ENCODE measurements around the gene CCNJL.

CCNJL gene

DNA sequence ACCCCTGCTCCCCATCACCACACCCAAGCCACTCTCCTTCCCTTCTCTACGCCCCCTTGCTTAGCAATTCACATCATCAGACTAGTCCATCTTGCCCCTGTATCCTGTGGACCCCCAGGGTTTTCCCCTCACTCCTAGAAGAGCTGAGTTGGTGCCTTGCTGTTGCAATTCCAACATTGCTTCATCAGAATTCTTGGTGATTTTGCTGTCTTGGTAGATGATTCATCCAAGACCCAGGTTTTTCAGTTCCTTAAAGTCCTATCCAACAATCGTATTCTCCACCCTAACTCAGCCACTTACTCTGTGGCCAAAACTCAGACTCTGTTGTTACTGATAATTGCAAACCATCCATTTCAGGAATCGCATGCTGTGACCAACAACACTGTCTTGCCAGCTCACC is 21.4 kb upstream of the CCNJL start:
- DNase-seq (ENCODE audit: low read depth, low spot score): no peak

DNA sequence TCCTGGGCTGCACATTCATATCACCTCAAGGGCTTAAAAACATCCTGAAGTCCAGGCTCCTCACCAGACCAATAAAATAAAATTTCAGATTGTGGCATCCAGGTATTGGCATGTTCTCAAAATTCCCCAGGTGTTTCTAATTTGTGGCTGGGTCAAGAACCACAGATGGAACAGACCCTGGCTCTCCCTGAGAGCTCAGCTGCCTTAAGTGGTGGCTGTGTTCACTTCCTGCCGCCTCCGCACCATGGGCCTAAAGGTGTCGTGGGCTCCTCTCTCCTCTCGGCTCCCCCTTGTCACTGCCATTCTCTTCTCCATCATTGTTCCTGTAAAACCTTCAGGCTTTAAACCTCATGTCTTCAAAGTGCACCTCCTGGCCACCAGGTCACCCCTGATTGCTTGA is 17.8 kb upstream of the CCNJL start:
- no peak for DNase-seq (ENCODE audit: low read depth, low spot score)

DNA sequence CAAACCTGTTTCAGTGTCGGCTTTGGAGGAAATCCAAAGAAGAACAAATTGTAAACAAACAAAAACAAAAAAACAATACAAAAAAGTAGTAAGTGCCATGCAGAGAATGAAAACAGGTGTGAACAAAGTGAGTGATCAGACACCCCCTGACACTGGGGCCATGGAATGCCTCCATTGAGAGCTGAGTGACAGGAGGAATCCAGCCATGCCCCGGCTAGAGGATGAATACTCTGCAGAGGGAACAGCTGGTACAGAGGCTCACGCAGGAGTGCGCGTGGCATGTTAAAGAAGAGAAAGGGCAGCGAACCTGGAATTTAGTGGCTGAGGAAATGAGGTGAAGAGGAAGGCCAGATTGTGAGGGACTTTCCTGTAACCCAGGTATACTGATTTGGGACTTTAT is 15.5 kb upstream of the CCNJL start:
- no peak for DNase-seq (ENCODE audit: low read depth, low spot score)

DNA sequence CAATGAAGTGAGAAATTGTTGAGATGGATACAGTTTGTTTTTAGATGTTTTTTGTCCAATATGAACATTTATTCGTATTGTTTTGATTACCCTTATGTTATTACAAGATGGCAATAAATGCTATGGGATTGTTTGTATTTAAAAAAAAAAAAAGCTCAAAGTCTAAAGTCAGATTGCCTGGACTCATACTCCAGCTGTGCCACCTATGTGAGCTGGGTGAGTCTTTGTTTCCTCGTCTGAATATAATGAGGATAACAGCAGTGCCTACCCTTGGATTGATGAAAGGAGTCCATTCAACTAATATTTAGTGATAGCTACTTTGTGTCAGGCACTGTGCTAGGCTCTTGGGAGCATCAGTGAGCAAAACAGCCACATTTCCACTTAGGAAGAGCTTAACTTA is 14.6 kb upstream of the CCNJL start:
- no peak for DNase-seq (ENCODE audit: low read depth, low spot score)

DNA sequence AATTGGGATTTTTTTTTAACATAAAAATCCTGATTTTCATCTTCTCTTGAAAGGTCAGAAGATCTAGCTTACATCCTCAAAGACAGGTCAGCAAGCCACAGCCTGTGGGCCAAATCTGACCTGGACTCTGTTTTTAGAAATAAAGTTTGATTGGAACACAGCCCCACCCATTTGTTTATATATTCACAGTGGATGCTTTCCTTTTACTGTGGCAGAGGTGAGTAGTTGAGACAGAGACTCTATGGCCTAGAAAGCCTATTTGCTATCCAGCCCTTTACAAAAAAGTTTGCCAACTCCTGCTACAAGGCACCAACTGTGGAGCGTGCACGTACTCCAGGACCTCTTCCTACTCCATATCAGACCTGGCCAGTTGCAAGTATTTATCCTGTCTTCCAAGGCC is 13.4 kb upstream of the CCNJL start:
- DNase-seq (ENCODE audit: low read depth, low spot score): no peak

DNA sequence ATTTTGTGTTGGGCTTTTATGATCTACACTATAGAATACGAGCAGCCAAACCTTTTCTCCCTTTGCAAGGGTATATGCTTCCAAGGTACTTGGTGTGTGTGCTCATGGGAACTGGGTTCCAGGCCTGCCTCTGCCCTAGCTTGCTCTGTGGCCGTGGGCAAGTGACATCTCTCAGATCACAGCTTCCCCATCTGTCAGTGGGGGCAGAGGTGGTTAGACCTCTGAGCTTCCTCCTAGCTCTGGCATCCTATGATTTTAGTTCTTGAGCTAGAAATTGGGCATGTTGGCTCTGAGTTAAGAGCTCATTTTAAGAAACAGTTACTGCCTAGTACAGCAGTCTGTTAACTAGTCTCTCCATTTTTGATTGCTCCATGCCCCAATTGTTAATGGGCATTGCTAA is 12.5 kb upstream of the CCNJL start:
- DNase-seq (ENCODE audit: low read depth, low spot score): no peak

DNA sequence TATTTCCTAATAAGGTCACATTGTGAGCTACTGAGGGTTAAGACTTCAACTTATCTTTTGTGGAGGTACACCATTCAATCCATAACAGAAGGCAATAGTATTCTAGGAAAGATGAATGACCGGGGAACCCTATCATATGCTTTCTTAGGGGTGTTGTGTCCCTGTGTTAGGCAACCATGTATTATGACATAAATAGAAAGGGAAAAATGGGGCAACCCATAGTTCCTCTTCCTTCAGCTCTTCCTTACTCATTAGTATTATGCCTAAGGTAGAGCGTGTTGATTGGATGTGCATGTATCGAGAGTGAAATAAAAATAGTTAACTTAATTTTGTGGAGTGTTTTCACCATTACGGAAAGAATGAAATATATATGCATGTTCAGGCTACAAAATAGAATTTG is 6.0 kb upstream of the CCNJL start:
- no peak for DNase-seq (ENCODE audit: low read depth, low spot score)

DNA sequence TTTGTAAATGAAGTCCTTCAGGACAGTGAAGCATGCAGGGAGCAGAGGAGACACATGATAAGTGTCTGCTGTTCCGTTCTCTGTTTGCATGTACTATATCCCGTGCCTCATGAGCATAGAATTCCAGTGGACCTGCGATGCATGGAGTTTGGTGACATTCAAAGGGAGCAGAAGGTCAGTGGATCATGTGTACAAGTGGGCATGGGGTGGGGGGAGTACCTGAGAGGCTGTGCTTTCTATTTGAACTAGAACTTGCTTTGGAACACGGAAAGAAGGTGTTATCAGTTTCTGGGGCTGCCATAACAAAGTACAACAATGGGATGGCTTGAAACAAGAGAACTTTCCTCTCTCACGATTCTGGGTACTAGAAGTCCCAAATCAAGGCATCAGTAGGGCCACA is 5.1 kb upstream of the CCNJL start:
- no peak for DNase-seq (ENCODE audit: low read depth, low spot score)

DNA sequence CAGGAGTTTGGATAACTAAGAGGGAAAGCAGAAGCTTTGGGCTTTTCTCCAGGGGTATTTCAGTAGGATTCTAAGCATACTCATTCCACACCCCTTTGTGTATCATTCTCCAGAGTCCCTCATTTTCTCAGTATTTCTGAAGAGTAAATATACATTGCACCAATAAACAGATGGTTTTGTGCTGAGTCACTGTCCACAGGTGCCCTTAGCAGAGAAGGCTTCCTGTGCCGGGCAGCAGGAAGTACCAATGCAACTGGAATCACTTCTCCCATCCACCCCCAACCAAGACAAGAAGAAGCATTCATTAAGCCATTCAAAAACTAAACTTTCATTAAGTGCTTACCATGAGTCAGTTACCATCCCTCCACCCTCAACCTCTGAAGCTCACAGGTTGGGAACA is 3.6 kb upstream of the CCNJL start:
- DNase-seq (ENCODE audit: low read depth, low spot score): no peak

DNA sequence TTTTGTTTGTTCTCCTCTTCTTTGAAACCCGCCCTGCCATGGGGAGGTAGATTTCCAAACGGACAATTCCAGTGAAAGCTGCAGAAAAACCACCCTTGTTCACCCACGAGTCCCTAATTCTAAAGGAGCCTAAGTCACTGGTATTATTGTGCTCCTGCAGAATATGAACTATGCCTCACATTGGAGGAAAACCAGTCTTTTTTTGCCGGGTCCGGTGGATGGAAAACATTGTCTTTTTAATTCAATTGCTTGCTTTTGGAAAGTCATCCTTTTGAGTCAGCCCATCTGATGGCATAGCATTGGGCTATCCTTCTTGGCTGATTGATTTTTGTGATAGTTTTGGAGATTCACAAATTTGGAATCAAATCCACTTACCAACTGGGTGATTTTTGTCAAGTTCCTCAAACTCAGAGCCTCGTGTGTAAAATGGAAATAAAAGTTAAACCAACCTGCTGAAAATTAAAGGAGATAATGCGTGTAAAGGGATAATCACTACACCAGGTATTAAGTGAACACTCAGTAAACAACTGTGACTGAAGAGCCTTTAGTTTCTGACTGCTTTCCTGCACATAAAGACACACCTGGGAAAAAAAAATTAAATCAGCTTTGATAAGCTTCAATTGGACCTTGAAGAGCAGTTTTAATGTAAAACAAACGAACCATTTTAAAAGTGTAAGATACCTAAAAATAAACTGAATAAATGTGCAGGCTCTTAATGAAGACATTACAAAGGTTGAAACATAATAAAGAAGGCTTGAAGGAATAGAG is 780 bp upstream of the CCNJL start:
- DNase-seq (ENCODE audit: low read depth, low spot score): no peak

DNA sequence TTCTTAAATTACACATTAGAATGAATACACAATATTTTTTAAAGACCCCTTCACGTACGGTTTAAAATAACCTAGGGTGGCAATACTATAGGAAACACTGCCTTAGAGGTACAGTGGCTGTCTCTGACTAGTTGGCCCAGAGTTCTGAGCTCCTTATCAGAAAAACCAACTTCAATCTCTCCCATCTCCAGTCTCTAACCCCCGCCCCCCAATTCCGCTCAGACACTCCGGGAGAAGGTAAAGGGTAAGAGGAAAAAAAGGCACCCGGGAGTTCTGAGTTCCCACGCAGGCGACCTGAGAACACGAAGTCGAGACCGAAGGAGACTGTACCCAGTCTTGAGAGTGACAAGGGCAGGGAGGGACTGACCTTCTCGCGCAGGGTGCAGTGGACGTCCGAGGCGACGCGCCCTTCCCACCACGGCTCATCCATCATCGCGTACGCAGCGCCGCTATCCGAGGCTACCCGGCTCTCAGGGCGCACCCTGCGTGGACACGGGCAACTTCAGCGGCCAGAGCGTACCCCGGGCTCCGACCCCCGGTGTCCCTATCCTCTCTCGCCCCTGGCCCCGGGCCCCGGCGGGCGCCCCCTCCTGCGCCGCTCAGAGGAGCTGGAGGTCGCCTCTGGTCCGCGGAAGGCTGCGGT is 752 bp downstream of the CCNJL start:
- no peak for DNase-seq (ENCODE audit: low read depth, low spot score)

DNA sequence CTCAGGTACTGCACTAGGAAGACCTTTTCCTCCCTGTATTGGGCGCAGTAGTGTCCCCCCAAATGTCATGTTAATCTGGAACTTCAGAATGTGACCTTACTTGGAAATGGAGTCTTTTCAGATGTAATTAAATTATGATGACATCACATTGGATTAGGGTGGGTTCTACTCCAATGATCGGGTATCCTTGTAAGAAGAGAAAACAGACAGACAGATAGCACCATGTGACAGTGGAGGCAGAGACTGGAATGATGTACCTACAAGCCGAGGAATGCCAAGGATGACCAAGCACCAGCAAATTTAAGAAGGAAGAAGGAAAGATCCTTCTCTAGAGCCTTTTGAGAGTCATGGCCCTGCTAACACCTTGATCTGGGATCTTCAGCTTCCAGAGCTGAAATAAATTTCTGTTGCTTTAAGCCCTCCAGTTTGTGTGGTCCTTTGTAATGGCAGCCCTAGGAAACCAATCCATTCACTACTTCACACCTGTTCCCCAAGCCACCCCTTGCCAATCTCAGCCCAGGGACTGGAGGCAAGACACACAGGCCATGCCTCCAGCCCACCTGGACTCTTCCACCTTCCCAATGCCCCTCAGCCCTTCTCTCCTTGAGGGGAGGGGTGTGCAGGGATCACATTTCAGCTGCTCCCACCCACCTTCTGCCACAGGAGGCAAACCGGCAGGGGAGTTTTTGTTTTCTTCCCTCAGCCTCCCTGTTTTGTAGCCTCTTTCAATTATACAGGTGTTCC is 1.6 kb downstream of the CCNJL start:
- DNase-seq (ENCODE audit: low read depth, low spot score): no peak

DNA sequence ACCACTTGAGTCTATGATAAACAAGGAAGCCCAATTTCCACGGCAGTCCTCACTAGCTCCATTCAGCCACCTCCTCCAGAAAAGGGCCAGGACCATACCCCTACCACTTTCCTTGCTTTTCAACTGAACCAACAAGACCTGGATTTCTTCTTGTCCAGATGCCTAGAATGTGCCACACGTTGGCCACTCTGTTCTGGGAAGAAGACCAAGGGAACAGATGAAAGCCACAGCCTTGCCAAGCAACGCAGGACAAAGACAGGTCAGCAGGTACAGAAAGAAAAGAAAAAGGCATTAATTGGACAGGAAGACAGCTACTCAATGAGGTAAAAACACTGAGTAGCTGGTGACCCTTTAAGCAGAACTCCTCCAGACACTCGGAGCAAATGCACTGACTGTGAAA is 2.2 kb downstream of the CCNJL start:
- no peak for DNase-seq (ENCODE audit: low read depth, low spot score)

DNA sequence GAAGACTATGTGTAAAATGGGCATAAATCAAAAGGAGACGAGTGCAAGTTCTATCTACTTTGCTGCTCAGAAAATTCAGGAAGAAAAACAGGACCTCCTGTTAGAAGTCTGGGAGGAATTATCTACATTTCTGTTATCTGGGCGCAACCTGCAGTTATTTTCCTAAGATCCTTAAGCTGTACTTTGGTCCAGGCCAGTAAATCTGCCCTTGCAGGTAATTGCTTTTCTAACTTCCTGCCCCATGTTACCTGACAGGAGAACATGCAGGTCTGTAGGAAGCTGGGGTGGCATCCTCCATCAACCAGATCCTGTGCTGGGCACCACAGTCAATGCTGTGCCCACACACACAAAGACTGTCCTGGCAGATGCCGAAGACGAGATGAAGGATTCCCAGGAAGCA is 5.7 kb downstream of the CCNJL start:
- DNase-seq (ENCODE audit: low read depth, low spot score): no peak

DNA sequence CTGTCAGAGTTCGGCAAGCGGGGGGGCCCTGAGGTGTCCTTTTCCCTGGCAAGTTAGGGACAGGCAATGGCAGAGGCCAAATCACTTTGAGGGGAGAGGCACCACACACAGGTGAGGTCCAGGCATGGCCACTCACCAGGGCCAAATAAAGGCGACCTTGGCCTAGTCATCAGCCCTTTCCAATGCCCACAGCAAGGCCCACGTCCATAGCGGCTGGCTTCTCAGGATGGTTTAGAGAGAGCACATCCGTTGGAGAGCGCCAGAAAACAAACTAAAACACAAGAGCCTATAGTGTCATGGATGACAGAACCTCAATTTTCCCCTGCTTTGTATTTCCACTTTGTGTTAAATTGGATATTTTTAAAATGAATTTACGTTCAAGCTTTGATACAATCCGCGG is 7.0 kb downstream of the CCNJL start:
- no peak for DNase-seq (ENCODE audit: low read depth, low spot score)

DNA sequence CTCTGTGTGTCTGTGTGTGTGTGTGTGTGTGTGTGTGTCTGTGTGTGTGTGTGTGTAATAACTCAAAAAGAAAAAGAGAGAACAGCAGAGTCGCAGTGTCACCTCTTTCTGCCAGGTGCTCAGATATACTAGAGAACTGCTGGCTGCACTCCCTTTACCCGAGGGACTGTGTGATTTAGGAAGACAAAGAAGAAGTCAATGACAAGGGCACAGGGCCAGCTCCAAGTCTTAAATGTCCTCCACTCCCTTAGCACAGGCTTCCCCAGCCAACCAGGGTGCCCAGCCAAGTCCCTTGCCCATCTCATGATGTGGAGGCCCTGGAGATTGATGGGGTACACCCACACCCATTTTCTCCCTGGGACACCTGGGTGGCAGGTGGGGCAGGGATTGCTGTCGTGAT is 8.7 kb downstream of the CCNJL start:
- DNase-seq (ENCODE audit: low read depth, low spot score): no peak

DNA sequence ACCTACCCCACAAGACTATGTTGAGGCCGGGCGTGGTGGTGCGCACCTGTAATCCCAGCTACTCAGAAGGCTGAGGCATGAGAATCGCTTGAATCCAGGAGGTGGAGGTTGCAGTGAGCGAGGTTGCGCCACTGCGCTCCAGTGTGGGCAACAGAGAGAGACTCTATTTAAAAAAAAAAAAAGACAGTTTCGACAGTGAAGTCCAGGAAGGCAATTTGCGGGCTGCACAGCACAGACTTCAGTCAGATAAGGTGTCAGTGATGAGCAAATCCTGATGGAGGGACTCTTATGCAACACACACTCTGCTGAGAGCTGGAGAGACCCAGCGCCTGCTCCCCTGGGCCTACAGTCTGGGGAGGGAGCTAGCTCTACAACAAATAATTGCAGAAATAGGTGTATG is 14.2 kb downstream of the CCNJL start:
- no peak for DNase-seq (ENCODE audit: low read depth, low spot score)

DNA sequence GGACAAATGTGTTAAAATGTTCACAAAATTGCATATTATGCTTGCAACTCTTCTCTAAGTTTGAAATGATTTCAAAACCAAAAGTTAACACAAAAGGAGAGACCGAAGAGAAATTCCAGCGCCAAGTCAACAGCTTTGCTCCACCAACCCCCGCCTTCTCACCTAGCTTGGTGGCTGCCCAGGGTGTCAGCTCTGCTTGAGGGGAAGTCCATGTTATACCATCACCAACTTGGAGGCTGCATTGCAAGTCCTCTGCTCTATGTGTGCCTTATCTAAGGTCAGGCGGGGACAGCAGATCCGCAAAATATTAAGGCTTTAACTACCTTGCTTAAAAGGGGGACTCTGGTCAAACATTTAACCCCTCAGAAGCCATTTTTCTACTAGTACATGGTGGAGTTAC is 14.6 kb downstream of the CCNJL start:
- no peak for DNase-seq (ENCODE audit: low read depth, low spot score)

DNA sequence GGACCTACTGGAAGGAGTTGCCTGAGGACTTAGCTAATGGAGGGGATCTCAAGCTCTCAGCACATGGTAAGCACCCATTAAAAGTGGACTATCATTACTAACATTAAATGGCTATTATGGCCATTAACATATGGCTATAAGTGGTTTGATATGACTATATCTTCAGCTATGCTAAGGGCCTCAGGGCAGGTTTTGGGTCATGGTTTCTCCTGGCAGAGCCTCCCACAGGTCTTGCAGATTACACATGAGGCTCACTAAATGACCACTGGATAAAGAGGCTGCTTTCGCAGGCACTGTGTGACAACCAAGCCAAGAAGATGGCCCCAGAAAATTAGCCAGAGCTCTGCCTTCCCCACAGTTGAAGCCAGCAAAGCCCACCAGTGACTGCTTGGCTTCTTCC is 15.4 kb downstream of the CCNJL start:
- no peak for DNase-seq (ENCODE audit: low read depth, low spot score)

DNA sequence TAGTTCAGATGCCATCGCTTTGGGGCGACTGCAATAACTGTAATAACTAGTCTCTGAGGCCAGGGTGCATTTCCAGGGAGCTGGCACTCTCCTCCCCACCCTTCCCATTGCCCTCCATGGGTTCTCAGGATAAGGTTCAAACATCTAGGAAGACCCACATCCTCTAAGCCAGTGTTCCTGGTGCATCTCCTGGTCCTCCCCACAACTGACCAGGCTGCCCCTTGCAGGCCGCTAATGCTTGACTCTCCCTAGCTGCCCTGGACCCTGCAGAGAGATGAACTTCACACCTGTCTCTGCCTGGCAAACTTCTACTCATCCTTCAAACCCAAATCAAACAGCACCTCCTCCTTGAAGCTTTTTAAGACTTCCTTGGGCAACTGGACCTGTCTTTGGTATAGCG is 15.9 kb downstream of the CCNJL start:
- DNase-seq (ENCODE audit: low read depth, low spot score): no peak

DNA sequence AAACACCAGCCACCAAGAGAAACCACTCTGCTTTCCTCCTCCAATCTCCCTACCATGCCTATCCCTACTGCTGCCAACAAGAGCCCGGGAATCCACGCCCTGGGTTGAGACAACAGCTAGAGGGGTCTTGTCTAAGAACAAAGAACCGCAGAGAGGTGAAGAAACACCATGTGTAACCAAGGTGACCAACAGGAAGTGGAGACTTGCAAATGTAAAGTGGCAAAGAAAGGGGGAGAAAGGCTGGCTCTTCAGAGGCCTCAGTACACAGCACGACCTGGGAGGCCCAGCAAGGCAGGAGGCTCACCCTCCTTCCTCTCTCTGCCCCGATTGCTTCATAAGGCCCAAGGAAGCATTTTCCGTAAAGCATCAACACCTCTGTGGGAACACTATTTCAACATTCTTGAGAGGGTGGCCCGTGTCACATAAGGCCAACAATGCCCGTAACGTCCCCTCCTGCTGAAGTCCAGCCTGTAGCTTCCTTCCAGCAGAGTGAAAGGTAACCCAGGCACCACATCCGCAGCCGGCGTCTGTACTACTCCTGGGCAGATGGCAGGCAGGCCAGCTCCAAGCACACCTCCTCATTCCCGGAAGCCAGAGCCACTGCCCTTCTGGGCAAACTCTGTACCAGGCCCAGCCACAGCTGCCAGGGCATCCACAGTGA is 18.3 kb downstream of the CCNJL start:
- no peak for DNase-seq (ENCODE audit: low read depth, low spot score)

DNA sequence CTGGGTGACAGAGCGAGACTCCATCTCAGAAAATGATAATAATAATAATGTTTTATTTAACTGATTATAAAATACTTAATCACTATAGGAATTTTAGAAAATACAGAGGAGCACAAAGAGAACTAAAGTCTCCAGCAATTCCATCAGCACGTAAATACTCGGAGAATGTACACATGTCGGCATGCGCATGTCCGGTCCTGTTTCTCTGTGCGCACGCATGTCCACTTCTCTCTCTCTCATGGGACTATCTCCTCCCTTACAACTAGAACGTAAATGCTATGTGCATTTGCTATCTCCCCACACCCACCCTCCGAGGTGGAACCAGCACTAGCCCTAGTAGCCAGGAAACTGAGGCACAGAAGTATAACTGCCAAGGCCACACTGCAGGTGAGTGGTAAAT is 19.0 kb downstream of the CCNJL start:
- DNase-seq (ENCODE audit: low read depth, low spot score): no peak

DNA sequence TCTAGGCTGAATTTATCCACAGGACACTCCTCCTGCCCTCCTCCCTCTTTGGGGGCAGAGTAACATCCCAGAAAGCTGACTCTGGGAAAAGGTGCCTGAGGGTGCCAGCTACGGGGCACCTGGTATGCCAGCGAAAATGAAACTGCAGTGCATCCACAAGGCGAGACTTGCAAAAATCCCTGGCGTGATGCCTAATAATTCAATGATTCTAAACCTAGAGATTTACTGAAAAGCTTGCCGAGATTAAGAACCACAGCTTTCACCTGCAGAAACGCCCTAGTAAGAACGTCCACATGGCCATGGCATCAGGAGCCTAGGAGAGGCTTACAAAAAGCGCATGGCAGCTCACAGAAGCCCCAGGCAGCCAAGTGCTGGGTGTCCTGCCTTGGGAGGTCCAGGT is 20.9 kb downstream of the CCNJL start:
- DNase-seq (ENCODE audit: low read depth, low spot score): no peak
